KOPT-K1 (cell line): ENCODE results near the gene EPM2A.
A peak's percentile ranks its signal among the peaks of the same experiment; 100 is the strongest.
"Not testable (repeated sequence)": the region's sequence is repeated elsewhere in the genome, so short reads cannot be mapped to it uniquely, and the experiment has no call there.

Experiments
- H3K27ac ChIP-seq: fragments of 200-600 bp; sonication (generic); 2 replicates; pipeline ENCODE4 v1.5.1; 2016; ENCODE audit warnings: antibody characterized with exemption, mild to moderate bottlenecking, low read depth, low read length; ENCODE audit not compliant: poor library complexity, severe bottlenecking
- H3K36me3 ChIP-seq: fragments of 200-600 bp; sonication (generic); 2 replicates; pipeline ENCODE4 v1.5.1; 2017; ENCODE audit warnings: antibody characterized with exemption, mild to moderate bottlenecking, low read length, moderate library complexity; ENCODE audit not compliant: insufficient read depth
- H3K9me3 ChIP-seq: fragments of 200-600 bp; sonication (generic); 2 replicates; pipeline ENCODE4 v1.5.1; 2017; ENCODE audit warnings: antibody characterized with exemption, low read length, mild to moderate bottlenecking; ENCODE audit not compliant: insufficient read depth, poor library complexity, severe bottlenecking

EPM2A gene

GRCh38 chr6:145739685-145740084 lies 4.4 kb upstream of the EPM2A start:
- H3K9me3 ChIP-seq, H3K27ac ChIP-seq: not testable (repeated sequence)

DNA sequence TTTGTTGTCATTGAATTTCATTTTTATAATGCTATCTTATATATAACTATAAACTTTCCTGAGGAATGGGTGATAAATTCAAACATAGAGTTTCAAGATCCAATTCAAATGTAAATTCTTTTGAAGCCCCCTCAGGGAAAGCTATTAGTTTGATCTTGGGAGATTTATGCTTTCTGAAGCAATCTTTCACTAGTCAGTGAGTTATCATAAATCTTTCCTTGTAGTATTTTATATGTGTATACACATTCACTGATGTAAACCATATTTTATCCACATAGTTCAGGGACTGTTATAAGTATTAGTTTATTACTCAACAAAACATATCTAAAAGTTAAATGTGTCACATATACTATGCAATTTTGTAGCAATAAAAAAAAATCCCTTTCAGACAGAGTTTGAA lies 2.9 kb upstream of the EPM2A start:
- no peaks in the 10 kb centered on the region for H3K9me3 ChIP-seq
- H3K27ac ChIP-seq = no peak overlapping the region
- H3K36me3 ChIP-seq = no peaks in the 10 kb centered on the region

More at GRCh38 chr6:145739685-145740084, 4.4 kb upstream of the EPM2A start:
- not testable (repeated sequence) for H3K36me3 ChIP-seq

GRCh38 chr6:145736661-145737144 lies 1.4 kb upstream of the EPM2A start:
- no peaks in the 10 kb centered on the region for H3K36me3 ChIP-seq
- H3K9me3 ChIP-seq = no peaks in the 10 kb centered on the region
- peak overlapping the region; percentile 99 for H3K27ac ChIP-seq

- H3K9me3 ChIP-seq = peaks cover 4% of the 10 kb centered on the region
- peaks cover 7% of the 10 kb centered on the region; the same call in 1 of the 2 replicates for H3K36me3 ChIP-seq
- H3K27ac ChIP-seq = peak overlapping the region; percentile 99
Measured at GRCh38 chr6:145734486-145735355, 599 bp downstream of the EPM2A start.

GRCh38 chr6:145733810-145734209 lies 1.5 kb downstream of the EPM2A start:
- H3K9me3 ChIP-seq = peaks cover 13% of the 10 kb centered on the region

DNA sequence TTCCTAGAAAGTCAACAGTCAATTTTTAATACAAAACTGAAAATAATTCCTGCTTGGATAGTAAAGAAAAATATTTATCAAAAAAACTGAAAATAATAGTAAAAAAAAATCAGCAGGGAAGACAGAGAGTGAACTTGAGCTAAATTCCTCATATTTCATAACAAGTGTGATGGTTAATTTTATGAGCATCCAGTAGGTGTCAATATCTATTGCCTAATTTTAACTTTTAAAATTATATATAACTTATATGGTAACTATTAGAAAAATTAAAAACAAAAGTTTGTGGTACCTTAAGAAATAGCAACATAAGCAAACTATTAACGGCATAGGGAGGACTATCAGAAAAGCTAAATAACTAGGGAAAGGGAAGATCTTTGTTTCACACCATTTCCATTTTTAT lies 2.1 kb downstream of the EPM2A start:
- peaks cover 19% of the 10 kb centered on the region for H3K9me3 ChIP-seq
- no peak overlapping the region for H3K27ac ChIP-seq
- H3K36me3 ChIP-seq = peaks cover 16% of the 10 kb centered on the region; the same call in 1 of the 2 replicates

More at GRCh38 chr6:145733810-145734209, 1.5 kb downstream of the EPM2A start:
- peaks cover 16% of the 10 kb centered on the region; the same call in 1 of the 2 replicates for H3K36me3 ChIP-seq
- peak overlapping the region; percentile 99 for H3K27ac ChIP-seq

GRCh38 chr6:145731447-145731846 lies 3.9 kb downstream of the EPM2A start:
- H3K27ac ChIP-seq = no peak overlapping the region
- H3K9me3 ChIP-seq = peaks cover 23% of the 10 kb centered on the region
- peaks cover 16% of the 10 kb centered on the region; the same call in 1 of the 2 replicates for H3K36me3 ChIP-seq

DNA sequence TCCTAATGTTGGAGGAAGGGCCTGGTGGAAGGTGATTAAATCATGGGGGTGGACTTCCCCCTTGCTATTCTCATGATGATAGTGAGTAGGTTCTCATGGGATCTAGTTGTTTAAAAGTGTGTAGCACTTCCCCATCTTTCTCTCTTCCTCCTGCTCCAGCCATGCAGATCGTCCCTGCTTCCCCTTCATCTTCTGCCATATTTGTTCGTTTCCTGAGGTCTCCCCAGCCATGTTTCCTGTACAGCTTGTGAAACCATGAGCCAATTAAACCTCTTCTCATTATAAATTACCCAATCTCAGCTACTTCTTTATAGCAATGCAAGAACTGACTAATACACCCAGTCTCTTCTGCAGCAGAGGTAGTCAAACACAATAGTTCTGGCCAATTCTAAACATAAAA lies 5.4 kb downstream of the EPM2A start:
- Histone ChIP-seq H3K36me3 (peaks cover 16% of the 10 kb centered on the region; the same call in 1 of the 2 replicates), H3K9me3 (peaks cover 23% of the 10 kb centered on the region), H3K27ac (no peak overlapping the region)

- Histone ChIP-seq H3K27ac (no peak overlapping the region), H3K9me3 (peaks cover 33% of the 10 kb centered on the region), H3K36me3 (peaks cover 16% of the 10 kb centered on the region; the same call in 1 of the 2 replicates)
Measured at GRCh38 chr6:145728444-145729385, 6.6 kb downstream of the EPM2A start.

- Histone ChIP-seq H3K36me3 (peaks cover 16% of the 10 kb centered on the region; the same call in 1 of the 2 replicates), H3K27ac (no peak overlapping the region), H3K9me3 (peaks cover 39% of the 10 kb centered on the region)
Measured at GRCh38 chr6:145727817-145728388, 7.4 kb downstream of the EPM2A start.

DNA sequence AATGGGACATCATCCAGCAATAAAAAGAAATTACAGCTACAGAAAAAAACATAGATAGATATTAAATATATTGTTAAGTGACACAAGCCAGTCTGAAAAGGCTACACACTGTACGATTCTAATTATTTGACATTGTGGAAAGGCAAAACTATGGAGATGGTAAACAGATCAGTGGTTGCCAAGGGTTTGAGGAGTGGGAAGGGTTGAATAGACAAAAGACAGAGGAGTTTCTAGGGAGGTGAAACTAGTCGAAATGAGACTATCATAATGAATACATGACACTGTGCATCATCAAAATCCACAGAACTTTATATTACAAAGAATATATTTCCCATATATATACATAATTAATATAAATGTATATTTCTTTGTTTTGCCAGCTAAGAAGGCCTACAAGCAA lies 9.8 kb downstream of the EPM2A start:
- H3K36me3 ChIP-seq = peaks cover 16% of the 10 kb centered on the region; the same call in 1 of the 2 replicates
- no peak overlapping the region for H3K27ac ChIP-seq
- H3K9me3 ChIP-seq = peaks cover 45% of the 10 kb centered on the region

GRCh38 chr6:145723646-145724045 lies 11.7 kb downstream of the EPM2A start:
- Histone ChIP-seq H3K9me3 (peaks cover 30% of the 10 kb centered on the region), H3K27ac (no peak overlapping the region)

DNA sequence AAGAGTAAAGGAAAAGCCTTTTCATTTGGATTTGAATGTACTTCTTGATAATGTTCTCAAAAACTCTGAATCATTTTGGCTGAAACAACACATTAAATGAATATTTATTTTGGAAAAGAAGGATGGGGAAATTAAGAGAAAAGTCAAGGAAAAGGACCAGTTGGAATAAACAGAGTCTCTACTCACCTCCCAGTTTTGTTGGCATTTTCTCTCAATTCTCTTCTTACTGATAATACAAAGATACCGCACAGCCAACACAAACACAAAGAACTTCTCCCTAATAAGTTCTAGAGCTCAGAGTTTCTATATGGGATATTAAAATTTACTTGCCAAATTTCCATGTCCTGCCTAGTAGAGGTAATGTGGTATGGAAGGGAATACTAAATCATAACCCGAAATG lies 13.1 kb downstream of the EPM2A start:
- Histone ChIP-seq H3K36me3 (no peaks in the 10 kb centered on the region), H3K27ac (no peak overlapping the region), H3K9me3 (peaks cover 23% of the 10 kb centered on the region)

More at GRCh38 chr6:145723646-145724045, 11.7 kb downstream of the EPM2A start:
- H3K36me3 ChIP-seq = no peaks in the 10 kb centered on the region

DNA sequence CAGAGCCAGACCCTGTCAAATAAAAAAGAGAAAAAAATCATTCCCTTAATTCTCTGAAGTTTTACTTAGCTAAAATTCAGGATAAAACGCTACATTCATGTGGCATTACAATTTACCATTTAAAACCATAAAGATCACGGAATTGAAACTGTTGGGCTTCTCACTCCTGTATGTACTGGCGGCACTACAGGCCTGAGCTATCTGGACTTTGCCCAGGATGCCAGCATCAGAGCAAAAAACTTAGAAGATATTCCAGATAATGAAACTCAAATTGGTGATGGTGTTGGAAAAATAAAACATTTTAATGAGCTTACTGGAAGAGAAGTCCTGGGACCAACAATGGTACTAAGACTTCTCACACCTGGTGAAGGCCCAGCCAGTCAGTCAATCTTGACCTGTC lies 14.2 kb downstream of the EPM2A start:
- peaks cover 31% of the 10 kb centered on the region for H3K9me3 ChIP-seq

More for the DNA sequence above, 14.2 kb downstream of the EPM2A start:
- H3K36me3 ChIP-seq = peaks cover 5% of the 10 kb centered on the region; the same call in 1 of the 2 replicates
- H3K27ac ChIP-seq = no peak overlapping the region
